ENCODE measurements around the gene PTPRF.

DNA sequence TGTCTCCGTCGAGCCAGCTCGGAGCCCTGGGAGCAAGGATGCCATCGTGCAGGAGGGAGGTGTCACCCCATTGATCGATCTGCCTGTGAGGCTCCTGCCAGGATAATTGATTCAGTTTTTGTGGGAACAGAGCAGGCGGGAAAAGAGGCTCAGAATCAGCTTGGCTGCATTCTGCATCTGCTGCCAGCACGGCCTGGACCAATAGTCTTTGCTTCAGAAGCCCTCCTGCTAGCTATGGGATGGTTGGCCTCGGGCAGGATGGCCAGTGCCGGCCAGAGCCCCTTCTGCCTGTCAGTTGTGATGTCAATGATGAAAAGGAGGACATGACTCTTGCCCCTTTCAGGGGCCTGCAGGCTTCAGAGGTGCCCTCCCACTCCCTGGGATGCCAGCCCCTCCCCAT is 39.6 kb downstream of the PTPRF start:
- TF ChIP-seq CTCF (IDR thresholded peaks at IDR 0.05) (no peak), POLR2A (IDR thresholded peaks at IDR 0.05) (no peak)
